IPS-NIHi7 (cell line): ENCODE results near the gene GALNT14.

Experiments used
- DNase-seq: peaks from one replicate; pipeline ENCODE4 v3.0.0; 2012; ENCODE audit warnings: mixed read lengths; ENCODE audit errors: extremely low spot score

Gene GALNT14

GRCh38 chr2:31055938-31056337 lies 82.3 kb downstream of the GALNT14 start:
- DNase-seq, result no peak

DNA sequence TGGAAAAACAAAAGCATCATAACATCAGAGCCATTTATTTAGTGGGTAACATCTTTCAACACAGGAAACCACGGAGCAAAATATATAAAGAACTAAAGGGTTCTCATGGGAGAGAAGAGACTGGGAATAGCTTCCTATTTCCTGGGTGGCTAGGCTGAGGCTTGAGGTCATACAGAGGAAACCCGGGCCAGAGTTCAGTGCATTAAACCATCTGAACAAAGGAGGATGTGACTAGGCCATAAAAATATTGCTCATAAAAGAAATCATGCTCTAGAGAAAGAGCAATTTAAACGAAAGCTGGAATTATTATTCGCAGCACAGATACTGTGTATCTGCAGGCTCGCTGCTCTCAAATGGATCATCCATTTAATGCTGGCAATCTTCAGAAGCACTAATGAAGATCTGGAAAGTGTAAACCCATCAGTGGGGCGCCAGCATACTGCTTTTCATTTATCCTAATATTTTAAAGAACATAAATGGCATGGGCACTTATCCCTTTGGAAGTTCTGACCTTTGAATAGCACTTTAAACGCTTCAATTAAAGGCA lies 83.3 kb downstream of the GALNT14 start:
- no peak for DNase-seq

GRCh38 chr2:31053929-31054782 lies 84.1 kb downstream of the GALNT14 start:
- no peak for DNase-seq

DNA sequence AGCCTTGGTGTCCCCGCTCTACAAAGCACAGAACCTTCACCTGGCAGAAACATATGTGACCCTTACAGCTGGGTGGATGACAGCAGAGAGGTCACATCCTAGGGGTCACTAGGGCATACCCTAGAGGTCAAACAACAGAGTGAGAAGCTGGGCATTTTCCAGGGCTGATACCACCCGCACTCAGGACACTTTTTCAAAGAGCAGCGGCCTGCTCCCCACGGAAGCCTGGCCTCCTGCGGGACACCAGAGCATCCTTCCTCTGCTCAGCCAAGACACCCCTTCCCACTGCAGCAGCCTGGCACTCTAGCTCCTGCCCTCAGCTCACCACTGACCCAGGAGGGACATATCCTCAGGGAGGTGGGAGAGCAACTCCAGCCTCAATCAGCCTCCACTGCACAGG lies 86.0 kb downstream of the GALNT14 start:
- DNase-seq, result no peak

DNA sequence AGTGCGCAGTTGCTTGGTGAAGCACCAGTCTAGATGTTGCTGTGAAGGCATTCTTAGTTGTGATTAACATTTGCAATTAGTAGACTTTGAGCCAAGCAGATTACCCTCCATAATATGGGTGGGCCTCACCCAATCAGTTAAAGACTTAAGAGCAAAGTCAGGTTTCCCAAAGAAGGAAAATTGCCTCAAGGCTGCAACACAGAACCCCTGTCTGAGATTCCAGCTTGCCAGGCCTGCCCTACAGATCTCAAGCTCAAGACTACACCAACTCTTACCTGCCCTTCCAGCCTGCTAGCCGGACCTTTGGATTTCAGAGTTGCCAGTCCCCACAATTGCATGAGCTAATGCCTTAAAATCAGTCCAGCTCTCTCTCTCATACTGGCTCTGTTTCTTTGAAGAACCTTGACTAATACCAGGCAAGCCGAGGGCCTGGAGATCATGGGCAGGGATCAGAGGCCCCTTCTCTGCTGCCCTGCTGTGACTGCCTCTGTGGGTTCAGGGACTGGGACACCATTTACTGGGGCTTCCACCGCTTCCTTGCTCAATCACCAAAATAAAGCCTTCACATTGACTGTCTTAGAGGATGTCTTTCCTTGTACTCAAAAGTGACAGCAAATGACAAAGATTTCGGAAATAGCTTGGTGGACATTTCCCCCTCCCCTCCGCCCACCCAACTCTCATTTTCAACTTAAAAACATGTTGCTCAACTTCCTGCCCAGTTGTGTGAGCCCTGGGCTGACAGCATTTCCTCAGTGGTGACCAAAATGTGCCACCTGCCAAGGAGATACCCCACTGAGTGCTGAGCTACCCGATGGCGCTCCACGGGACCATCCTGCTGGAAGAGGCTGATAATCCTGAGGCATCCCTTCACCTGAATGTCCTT lies 86.7 kb downstream of the GALNT14 start:
- no peak for DNase-seq

DNA sequence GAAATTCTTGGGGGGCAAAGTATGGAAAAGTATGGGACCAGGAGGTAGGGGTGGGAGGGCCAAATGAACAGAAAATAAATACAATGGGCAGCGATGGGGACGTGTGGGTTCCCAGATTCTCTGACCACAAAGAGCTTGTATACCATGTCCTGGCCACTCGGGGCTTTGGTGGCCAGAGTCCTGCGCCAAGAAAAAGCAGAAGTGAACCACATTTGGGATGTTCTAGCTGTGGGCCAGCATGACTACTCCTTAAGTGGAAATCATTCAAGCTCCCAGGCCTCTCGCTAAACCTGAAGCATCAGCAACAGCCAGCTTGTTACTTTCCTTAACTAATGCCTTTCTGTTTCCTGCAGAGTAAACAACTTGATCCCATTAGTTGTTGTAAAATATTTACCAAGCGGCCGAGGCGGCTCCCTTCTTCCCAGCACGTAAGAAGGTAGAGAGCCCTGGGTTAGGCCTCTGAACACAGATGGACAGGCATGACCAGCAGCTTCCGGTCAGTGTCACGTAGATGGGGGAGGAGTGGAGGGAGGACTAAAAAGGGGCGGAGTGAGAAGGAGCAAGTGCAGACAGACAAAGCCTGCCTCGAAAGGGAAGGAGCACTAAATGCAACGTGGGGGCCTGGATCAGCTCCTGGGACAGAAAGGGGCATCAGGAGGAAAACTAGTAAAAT lies 88.2 kb downstream of the GALNT14 start:
- no peak for DNase-seq

- DNase-seq, result no peak
Observed at GRCh38 chr2:31049264-31049663, 89.0 kb downstream of the GALNT14 start.

DNA sequence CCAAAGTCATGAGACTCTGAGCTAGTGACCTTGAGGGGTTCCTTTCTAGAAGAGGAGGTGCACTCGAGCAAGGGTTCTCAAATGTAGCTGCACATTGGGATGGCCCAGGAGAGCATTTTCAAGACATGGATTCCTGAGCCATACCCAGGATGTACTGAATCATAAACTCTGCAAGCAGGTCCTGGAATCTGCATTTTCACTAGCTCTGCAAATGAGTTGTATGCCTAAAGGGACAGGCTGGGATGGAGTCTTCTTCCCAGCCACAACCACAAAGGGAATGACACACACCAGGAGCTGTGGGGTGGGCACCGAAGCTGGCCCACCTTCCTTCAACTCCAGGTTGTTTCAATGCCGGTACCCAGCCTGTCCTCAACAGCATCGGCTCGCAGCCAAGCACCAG lies 90.6 kb downstream of the GALNT14 start:
- DNase-seq, result no peak

DNA sequence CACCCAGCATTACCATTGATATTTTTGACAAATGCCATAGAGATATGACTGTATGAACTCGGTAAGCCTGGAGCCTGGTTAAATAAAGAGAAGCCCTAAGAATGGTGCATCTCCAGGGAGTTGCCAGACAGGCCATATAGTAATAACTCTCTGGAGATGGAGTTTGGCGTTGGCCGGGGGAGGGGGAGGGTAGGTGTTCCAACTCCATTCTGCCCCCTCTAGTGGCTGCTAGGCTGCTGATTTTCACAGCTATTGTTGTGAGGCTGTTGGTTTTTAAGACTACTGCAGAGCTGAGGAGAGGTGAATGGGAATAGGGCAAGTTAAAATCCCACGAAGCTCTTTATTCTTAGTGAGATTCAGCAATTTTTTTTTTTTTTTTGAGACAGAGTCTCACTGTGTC lies 99.9 kb downstream of the GALNT14 start:
- DNase-seq, result peak; percentile 56

DNA sequence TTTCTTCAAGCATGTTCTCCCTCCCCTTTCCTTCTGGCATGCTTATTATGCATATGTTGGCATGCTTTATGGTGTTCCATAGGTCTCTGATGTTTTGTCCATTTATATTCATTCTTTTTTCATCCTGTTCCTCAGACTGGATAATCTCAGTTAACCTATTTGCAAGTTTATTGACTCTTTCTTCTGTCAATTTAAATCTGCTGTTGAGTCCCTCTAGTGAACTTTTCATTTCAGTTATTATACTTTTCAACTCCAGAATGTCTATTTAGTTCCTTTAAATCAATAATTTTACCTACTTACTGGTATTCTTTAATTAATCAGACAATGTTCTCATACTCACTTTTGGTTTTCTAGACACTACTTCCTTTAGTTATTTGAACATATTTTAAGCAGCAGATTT lies 101.2 kb downstream of the GALNT14 start:
- DNase-seq, result no peak

DNA sequence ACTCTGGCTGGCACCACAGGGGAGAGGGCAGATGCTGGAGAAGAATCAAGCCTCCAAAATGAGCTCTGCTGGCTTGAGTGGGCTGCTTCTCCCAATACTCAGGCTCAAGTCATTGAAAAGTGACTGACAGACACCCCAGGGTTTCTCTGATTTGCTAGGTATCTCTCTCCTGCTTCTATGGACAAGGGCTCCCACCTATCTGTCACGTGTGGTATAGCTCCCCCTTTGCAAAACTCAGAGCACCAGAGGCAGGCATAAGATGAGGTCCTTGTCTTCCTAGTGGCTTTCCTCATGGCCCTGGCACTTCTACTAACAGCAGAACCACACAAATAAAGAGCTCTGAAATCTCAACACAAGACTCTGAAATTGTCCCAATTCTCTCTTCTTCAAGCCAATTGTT lies 105.2 kb downstream of the GALNT14 start:
- peak; percentile 64 for DNase-seq

DNA sequence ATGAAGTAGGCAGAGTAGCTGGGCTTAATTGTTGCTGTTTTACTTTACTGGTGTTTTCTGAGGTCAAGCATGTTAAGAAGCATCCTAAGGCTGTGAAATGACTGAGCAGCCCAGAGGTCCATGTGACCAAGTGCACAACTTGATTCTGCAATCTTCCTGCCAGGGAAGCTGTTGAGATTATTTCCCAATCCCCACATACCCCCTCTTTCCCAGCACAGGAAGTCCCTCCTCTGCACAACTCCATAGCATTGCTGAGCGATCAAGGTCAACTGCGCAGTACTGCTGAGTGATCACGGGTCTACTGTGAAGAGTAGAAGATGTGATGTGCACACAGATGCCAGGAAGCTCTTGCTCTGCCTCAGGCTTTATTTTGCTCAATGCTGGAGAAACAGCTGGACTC lies 105.8 kb downstream of the GALNT14 start:
- no peak for DNase-seq

DNA sequence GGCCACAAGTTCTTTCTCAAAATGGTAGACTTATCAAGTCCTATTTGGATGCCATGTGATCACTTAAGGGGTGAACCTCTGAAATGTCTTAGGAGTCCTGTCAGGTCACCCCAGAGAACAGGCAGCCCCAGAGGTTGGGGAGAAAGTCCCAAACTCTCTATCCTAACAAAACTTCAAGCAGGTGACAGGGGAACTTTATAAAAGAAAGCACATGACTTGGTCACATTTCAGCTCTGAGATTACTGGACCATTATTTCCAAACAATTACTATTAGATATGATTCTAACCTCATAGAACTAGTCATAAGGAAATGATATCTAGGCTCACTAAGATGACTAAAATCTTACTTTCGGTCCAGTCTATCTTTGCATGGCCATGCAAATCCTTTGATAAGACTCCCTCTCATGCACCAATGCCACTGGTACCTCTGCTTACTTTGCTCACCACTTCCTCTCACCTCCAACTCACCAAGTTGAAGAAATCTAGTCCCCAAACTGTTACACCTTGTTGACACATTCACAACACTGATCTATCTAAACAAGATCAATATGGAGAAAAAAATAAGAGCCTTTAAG lies 107.0 kb downstream of the GALNT14 start:
- no peak for DNase-seq

DNA sequence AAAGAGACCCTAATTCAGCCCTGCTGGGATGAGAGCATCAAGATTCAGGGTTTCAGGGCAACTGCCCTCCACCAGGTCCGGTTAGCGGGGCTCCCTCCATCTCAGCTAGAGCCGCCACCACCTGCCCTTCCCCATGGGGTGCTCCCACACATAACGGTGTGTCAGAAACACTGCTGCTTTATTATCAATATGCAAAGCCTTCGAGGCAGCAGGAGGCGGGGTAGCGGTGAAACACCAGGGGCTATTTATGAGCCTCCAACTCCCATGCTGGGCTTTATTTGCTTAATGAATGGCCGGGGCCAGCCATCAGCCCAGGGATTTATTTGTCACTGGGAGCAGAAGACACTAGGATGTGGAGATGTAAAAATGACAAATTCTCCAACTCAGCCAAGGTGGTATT lies 109.8 kb downstream of the GALNT14 start:
- no peak for DNase-seq

DNA sequence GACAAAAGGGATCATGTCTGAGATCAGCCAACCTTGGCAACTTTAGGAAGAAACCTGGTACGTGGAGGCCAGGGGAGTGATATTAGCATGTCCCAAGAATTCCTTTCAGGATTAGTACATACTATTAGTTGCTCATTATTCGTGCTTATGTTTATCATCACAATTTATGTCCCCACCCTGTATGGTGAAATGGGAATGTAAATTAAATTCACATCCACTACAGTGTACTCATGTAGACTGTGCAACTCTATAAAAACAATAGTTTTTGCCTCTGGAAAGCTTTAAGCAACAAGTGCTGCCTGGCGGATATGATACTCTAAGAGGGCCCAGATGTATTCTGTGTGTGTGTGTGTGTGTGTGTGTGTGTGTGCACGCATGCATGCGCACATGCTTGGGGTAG lies 110.7 kb downstream of the GALNT14 start:
- no peak for DNase-seq

DNA sequence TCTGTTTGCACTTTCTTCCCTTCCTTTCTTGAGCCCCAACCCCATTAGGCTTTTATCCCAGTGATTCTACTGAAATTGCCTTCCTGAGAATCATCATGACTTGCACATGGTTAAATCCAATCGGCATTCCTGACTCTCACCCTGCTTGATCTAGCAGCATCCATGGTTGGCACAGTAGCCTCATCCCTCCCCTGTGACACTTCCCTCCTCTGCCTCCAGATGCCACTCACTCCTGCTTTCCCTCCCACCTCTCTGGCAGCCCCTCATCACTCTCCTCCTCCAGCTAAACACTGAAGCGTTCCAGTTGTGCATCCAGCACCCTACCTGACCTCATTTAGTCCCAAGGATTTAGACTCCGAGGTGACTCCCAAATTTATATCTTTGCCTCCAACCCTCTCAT lies 114.7 kb downstream of the GALNT14 start:
- DNase-seq, result no peak

GRCh38 chr2:31020713-31021112 lies 117.5 kb downstream of the GALNT14 start:
- DNase-seq, result no peak

- no peak for DNase-seq
Observed at GRCh38 chr2:31018280-31018679, 120.0 kb downstream of the GALNT14 start.

- no peak for DNase-seq
Observed at GRCh38 chr2:31016648-31017047, 121.6 kb downstream of the GALNT14 start.

GRCh38 chr2:31014516-31014915 lies 123.7 kb downstream of the GALNT14 start:
- DNase-seq, result no peak

DNA sequence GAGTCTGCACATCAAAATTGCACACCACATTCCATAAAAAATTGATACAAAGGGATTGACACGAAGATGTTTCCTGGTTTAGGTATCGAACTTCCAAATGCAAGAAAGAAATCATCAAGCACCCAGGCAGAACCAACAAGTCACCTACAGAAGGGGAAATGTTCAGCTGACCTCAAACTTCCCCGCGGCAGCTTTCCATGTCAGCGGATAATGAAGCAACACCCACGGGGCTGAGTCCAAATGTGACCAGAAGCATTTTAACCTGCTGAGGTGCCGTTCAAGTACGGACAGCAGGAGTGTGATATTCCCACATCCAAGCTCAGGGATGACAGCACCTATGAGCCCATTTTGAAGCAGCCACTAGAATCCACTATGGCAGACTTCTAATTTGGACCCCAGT lies 124.9 kb downstream of the GALNT14 start:
- DNase-seq, result no peak

DNA sequence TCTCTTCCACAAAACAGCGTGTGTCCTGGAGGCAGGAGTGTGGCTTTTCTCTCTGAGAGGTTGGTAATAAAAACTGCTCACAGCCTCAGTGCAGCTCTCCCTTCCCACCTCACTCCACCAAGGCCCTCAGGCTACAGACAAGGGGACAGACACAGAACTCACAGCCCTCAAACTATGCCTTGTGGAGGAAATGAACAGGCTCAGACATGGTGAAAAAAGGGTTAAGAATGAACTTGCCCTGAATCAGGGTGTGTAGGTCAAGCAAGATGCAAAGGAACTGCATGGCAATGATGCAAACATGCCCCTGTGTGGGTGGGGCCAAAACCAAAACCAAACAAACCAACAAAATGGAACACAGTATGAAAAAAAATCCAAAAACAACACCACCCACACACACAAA lies 125.8 kb downstream of the GALNT14 start:
- DNase-seq, result no peak
